WTC11 (cell line): ENCODE results near the gene RIMBP2. TPM values are rescaled to one million over a fixed set of nuclear protein-coding genes. Genes with fewer than 3 reads are reported as not detected.

Experiments
- ATAC-seq: fragments of 200-7000 bp; cut with Tn5 transposase; 2 replicates; pipeline ENCODE4 v1.10.0; 2021; ENCODE audit warnings: mild to moderate bottlenecking, moderate library complexity
- CTCF ChIA-PET: fragments of 300-600 bp; sonication (Branson Sonifier 250); formaldehyde crosslinking; loops from one replicate; lab custom pipeline; 2021; ENCODE audit warnings: antibody characterized with exemption; lab: Charles Lee
- POLR2A ChIA-PET: fragments of 350-600 bp; sonication (Branson Sonifier 250); formaldehyde crosslinking; loops from one replicate; lab custom pipeline; 2021; ENCODE audit warnings: antibody characterized with exemption; lab: Charles Lee
- DNase-seq: peaks from one replicate; pipeline ENCODE4 v3.0.0; 2021; ENCODE audit warnings: low spot score
- H3K27ac Mint-ChIP-seq: 2 replicates; pipeline ENCODE4 v1.8.0; 2021; ENCODE audit warnings: mixed read lengths
- H3K27me3 Mint-ChIP-seq: 2 replicates; pipeline ENCODE4 v1.8.0; 2021; ENCODE audit warnings: low read depth, mild to moderate bottlenecking, moderate library complexity, mixed read lengths
- H3K36me3 Mint-ChIP-seq: 2 replicates; pipeline ENCODE4 v1.8.0; 2021; ENCODE audit warnings: mixed read lengths
- H3K4me1 Mint-ChIP-seq: 2 replicates; pipeline ENCODE4 v1.8.0; 2022; ENCODE audit warnings: mixed read lengths
- H3K4me3 Mint-ChIP-seq: 2 replicates; pipeline ENCODE4 v1.8.0; 2021; ENCODE audit warnings: mild to moderate bottlenecking, moderate library complexity, mixed read lengths
- H3K9me3 Mint-ChIP-seq: 2 replicates; pipeline ENCODE4 v1.8.0; 2021; ENCODE audit warnings: mixed read lengths
- ATF1 ChIP-seq: sonication (generic); formaldehyde crosslinking; IDR thresholded peaks from 2 replicates; pipeline ENCODE4 v1.8.1; 2023; ENCODE audit warnings: mild to moderate bottlenecking, moderate library complexity, missing genetic modification reagents
- ELF4 ChIP-seq: sonication (generic); formaldehyde crosslinking; IDR thresholded peaks from 2 replicates; pipeline ENCODE4 v1.8.1; 2022; ENCODE audit warnings: low read depth, mild to moderate bottlenecking, moderate library complexity, missing genetic modification reagents
- ESRRA ChIP-seq: sonication (generic); formaldehyde crosslinking; IDR thresholded peaks from 2 replicates; pipeline ENCODE4 v1.8.1; 2022; ENCODE audit warnings: mild to moderate bottlenecking, missing genetic modification reagents, borderline replicate concordance
- FOXK1 ChIP-seq: sonication (generic); formaldehyde crosslinking; IDR thresholded peaks from 2 replicates; pipeline ENCODE4 v1.8.0; 2022; ENCODE audit warnings: mild to moderate bottlenecking, moderate library complexity, missing genetic modification reagents
- FOXP1 ChIP-seq: sonication (generic); formaldehyde crosslinking; IDR thresholded peaks from 2 replicates; pipeline ENCODE4 v1.8.0; 2022; ENCODE audit warnings: missing genetic modification reagents, mild to moderate bottlenecking, moderate library complexity, borderline replicate concordance
- KAT7 ChIP-seq: sonication (generic); formaldehyde crosslinking; IDR thresholded peaks from 2 replicates; pipeline ENCODE4 v1.8.1; 2023; ENCODE audit warnings: missing genetic modification reagents, mild to moderate bottlenecking, borderline replicate concordance
- NFATC4 ChIP-seq: fragments of 250-450 bp; sonication (Bioruptor Pico); IDR thresholded peaks from 2 replicates; pipeline ENCODE4 v1.9.0; 2021; ENCODE audit warnings: mild to moderate bottlenecking
- NFYB ChIP-seq: sonication (generic); formaldehyde crosslinking; conservative IDR thresholded peaks from 2 replicates; pipeline ENCODE4 v1.8.0; 2022; ENCODE audit warnings: low read depth, missing genetic modification reagents
- NR1H2 ChIP-seq: sonication (generic); formaldehyde crosslinking; IDR thresholded peaks from 2 replicates; pipeline ENCODE4 v1.9.0; 2021; ENCODE audit warnings: mild to moderate bottlenecking, moderate library complexity, missing genetic modification reagents
- PRRX2 ChIP-seq: fragments of 250-450 bp; sonication (Bioruptor Pico); IDR thresholded peaks from 2 replicates; pipeline ENCODE4 v1.8.0; 2021; ENCODE audit warnings: mild to moderate bottlenecking
- RORB ChIP-seq: fragments of 250-450 bp; sonication (Bioruptor Pico); IDR thresholded peaks from 2 replicates; pipeline ENCODE4 v1.9.0; 2021; ENCODE audit warnings: mild to moderate bottlenecking
- TP53 ChIP-seq: sonication (generic); formaldehyde crosslinking; IDR thresholded peaks from 2 replicates; pipeline ENCODE4 v1.8.1; 2023; ENCODE audit warnings: mild to moderate bottlenecking, missing genetic modification reagents
- ZBTB21 ChIP-seq: sonication (generic); formaldehyde crosslinking; IDR thresholded peaks from 2 replicates; pipeline ENCODE4 v1.8.1; 2023; ENCODE audit warnings: mild to moderate bottlenecking, missing genetic modification reagents, borderline replicate concordance
- ZNF121 ChIP-seq: sonication (generic); formaldehyde crosslinking; IDR thresholded peaks from 2 replicates; pipeline ENCODE4 v1.8.0; 2023; ENCODE audit warnings: missing genetic modification reagents
- ZNF219 ChIP-seq: sonication (generic); formaldehyde crosslinking; IDR thresholded peaks from 2 replicates; pipeline ENCODE4 v1.8.0; 2023; ENCODE audit warnings: missing genetic modification reagents, mild to moderate bottlenecking, borderline replicate concordance
- ZNF416 ChIP-seq: fragments of 250-450 bp; sonication (Bioruptor Pico); IDR thresholded peaks from 2 replicates; pipeline ENCODE4 v1.9.0; 2021; ENCODE audit warnings: mild to moderate bottlenecking, inconsistent platforms
- total RNA-seq: library from RNA; stranded (reverse); gene quantifications from 3 replicates; pipeline ENCODE4 v1.2.3, GENCODE V29; 2021
- TF ChIP-seq, protein P1 (sequence below): fragments of 250-450 bp; sonication (Bioruptor Pico); IDR thresholded peaks from 2 replicates; pipeline ENCODE4 v2.1.2; 2022; ENCODE audit warnings: mild to moderate bottlenecking, moderate library complexity
- TF ChIP-seq, protein P2 (sequence below): sonication (generic); formaldehyde crosslinking; IDR thresholded peaks from 2 replicates; pipeline ENCODE4 v1.8.0; 2023; ENCODE audit warnings: missing genetic modification reagents, mild to moderate bottlenecking, borderline replicate concordance
- TF ChIP-seq, protein P3 (sequence below): sonication (generic); formaldehyde crosslinking; IDR thresholded peaks from 2 replicates; pipeline ENCODE4 v1.8.0; 2022; ENCODE audit warnings: mild to moderate bottlenecking, missing genetic modification reagents
- TF ChIP-seq, protein P4 (sequence below): sonication (generic); formaldehyde crosslinking; conservative IDR thresholded peaks from 2 replicates; pipeline ENCODE4 v1.8.1; 2023; ENCODE audit warnings: mild to moderate bottlenecking, low read depth, missing genetic modification reagents, moderate library complexity
- TF ChIP-seq, protein P5 (sequence below): sonication (generic); formaldehyde crosslinking; IDR thresholded peaks from 2 replicates; pipeline ENCODE4 v1.8.1; 2023; ENCODE audit warnings: mild to moderate bottlenecking, missing genetic modification reagents, borderline replicate concordance
- TF ChIP-seq, protein P6 (sequence below): sonication (generic); formaldehyde crosslinking; IDR thresholded peaks from 2 replicates; pipeline ENCODE4 v1.8.1; 2023; ENCODE audit warnings: mild to moderate bottlenecking, moderate library complexity, missing genetic modification reagents

The RIMBP2 gene
- total RNA-seq, 1 experiment from 2014 or later = 2.6 TPM

DNA sequence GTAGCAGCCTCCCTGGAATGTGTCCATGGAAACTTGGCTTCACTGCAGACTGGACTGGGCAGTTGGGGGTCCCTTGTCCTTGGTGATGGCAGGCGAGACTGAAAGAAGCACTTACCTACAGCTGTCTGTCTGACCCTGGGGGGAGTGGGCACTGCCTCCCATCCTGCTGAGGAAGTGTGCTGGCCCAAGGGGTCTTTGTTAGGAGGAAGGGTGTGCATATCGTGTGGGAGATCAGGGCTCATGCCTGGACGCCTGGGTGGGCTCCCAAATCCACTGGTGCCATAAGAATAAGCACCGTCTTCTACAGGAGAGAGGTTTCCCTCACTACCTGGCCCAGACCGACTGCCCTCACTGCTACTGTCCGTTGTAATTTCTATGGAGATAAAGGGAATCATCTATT lies 297.0 kb downstream of the RIMBP2 start:
- no peak for DNase-seq
- ATAC-seq = no peak
- POLR2A ChIA-PET = no interaction called here
- Mint-ChIP-seq H3K4me3 (no peak overlapping the region), H3K27ac (no peak overlapping the region), H3K4me1 (0 out of 2 replicates have a peak, but pooled peaks cover 3% of the 10 kb centered on the region), H3K36me3 (no peaks in the 10 kb centered on the region), H3K27me3 (no peaks in the 10 kb centered on the region), H3K9me3 (no peaks in the 10 kb centered on the region)
- CTCF ChIA-PET = no interaction called here
- TF ChIP-seq, protein P1, sequence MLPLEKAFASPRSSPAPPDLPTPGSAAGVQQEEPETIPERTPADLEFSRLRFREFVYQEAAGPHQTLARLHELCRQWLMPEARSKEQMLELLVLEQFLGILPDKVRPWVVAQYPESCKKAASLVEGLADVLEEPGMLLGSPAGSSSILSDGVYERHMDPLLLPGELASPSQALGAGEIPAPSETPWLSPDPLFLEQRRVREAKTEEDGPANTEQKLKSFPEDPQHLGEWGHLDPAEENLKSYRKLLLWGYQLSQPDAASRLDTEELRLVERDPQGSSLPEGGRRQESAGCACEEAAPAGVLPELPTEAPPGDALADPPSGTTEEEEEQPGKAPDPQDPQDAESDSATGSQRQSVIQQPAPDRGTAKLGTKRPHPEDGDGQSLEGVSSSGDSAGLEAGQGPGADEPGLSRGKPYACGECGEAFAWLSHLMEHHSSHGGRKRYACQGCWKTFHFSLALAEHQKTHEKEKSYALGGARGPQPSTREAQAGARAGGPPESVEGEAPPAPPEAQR (CRISPR knock-in tag) = no peak
- no peak for TF ChIP-seq FOXP1 (CRISPR knock-in tag)
- TF ChIP-seq, protein P2, sequence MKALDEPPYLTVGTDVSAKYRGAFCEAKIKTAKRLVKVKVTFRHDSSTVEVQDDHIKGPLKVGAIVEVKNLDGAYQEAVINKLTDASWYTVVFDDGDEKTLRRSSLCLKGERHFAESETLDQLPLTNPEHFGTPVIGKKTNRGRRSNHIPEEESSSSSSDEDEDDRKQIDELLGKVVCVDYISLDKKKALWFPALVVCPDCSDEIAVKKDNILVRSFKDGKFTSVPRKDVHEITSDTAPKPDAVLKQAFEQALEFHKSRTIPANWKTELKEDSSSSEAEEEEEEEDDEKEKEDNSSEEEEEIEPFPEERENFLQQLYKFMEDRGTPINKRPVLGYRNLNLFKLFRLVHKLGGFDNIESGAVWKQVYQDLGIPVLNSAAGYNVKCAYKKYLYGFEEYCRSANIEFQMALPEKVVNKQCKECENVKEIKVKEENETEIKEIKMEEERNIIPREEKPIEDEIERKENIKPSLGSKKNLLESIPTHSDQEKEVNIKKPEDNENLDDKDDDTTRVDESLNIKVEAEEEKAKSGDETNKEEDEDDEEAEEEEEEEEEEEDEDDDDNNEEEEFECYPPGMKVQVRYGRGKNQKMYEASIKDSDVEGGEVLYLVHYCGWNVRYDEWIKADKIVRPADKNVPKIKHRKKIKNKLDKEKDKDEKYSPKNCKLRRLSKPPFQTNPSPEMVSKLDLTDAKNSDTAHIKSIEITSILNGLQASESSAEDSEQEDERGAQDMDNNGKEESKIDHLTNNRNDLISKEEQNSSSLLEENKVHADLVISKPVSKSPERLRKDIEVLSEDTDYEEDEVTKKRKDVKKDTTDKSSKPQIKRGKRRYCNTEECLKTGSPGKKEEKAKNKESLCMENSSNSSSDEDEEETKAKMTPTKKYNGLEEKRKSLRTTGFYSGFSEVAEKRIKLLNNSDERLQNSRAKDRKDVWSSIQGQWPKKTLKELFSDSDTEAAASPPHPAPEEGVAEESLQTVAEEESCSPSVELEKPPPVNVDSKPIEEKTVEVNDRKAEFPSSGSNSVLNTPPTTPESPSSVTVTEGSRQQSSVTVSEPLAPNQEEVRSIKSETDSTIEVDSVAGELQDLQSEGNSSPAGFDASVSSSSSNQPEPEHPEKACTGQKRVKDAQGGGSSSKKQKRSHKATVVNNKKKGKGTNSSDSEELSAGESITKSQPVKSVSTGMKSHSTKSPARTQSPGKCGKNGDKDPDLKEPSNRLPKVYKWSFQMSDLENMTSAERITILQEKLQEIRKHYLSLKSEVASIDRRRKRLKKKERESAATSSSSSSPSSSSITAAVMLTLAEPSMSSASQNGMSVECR (CRISPR knock-in tag) = no peak
- TF ChIP-seq FOXK1 (CRISPR knock-in tag) = no peak
- no peak for TF ChIP-seq ESRRA (CRISPR knock-in tag)
- no peak for TF ChIP-seq ZNF416 (CRISPR knock-in tag)
- no peak for TF ChIP-seq KAT7 (CRISPR knock-in tag)
- TF ChIP-seq, protein P3, sequence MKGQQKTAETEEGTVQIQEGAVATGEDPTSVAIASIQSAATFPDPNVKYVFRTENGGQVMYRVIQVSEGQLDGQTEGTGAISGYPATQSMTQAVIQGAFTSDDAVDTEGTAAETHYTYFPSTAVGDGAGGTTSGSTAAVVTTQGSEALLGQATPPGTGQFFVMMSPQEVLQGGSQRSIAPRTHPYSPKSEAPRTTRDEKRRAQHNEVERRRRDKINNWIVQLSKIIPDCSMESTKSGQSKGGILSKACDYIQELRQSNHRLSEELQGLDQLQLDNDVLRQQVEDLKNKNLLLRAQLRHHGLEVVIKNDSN = no peak
- TF ChIP-seq ZBTB21 (CRISPR knock-in tag) = no peak
- TF ChIP-seq PRRX2 (CRISPR knock-in tag) = no peak
- TF ChIP-seq ELF4 = no peak
- TF ChIP-seq, protein P4, sequence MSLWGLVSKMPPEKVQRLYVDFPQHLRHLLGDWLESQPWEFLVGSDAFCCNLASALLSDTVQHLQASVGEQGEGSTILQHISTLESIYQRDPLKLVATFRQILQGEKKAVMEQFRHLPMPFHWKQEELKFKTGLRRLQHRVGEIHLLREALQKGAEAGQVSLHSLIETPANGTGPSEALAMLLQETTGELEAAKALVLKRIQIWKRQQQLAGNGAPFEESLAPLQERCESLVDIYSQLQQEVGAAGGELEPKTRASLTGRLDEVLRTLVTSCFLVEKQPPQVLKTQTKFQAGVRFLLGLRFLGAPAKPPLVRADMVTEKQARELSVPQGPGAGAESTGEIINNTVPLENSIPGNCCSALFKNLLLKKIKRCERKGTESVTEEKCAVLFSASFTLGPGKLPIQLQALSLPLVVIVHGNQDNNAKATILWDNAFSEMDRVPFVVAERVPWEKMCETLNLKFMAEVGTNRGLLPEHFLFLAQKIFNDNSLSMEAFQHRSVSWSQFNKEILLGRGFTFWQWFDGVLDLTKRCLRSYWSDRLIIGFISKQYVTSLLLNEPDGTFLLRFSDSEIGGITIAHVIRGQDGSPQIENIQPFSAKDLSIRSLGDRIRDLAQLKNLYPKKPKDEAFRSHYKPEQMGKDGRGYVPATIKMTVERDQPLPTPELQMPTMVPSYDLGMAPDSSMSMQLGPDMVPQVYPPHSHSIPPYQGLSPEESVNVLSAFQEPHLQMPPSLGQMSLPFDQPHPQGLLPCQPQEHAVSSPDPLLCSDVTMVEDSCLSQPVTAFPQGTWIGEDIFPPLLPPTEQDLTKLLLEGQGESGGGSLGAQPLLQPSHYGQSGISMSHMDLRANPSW (CRISPR knock-in tag) = no peak
- TF ChIP-seq ATF1 (CRISPR knock-in tag) = no peak

DNA sequence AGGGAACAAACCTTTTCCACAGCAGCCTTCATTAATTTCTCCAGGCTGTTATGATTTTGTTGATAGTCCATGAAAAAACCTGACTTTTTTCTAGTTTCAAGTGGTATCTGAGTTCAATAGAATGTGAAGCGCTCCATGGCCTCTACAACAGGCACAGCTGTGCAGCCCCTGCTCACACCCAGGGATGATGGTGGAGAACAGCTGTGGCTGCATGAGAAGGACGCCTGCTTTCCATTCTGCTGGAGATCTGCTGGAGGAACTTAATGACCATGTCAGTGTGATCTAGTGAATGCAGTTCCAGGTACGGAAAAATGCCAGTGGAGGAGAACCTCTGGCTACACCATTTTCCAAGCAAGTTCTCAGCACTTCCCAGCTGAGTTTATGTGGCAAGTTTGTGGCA lies 297.8 kb downstream of the RIMBP2 start:
- no peak overlapping the region for H3K4me3 Mint-ChIP-seq
- no peak overlapping the region for H3K27ac Mint-ChIP-seq
- H3K36me3 Mint-ChIP-seq = no peaks in the 10 kb centered on the region
- ATAC-seq (no peak), DNase-seq (no peak)
- H3K27me3 Mint-ChIP-seq = no peaks in the 10 kb centered on the region
- H3K9me3 Mint-ChIP-seq = no peaks in the 10 kb centered on the region
- ChIA-PET CTCF (no interaction called here), POLR2A (no interaction called here)
- no peaks in the 10 kb centered on the region for H3K4me1 Mint-ChIP-seq
- TF ChIP-seq NFATC4 (CRISPR knock-in tag) = no peak
- TF ChIP-seq ZNF121 (CRISPR knock-in tag) = no peak
- TF ChIP-seq ZNF219 (CRISPR knock-in tag) = no peak
- TF ChIP-seq NFYB (CRISPR knock-in tag) = no peak
- TF ChIP-seq, protein P5, sequence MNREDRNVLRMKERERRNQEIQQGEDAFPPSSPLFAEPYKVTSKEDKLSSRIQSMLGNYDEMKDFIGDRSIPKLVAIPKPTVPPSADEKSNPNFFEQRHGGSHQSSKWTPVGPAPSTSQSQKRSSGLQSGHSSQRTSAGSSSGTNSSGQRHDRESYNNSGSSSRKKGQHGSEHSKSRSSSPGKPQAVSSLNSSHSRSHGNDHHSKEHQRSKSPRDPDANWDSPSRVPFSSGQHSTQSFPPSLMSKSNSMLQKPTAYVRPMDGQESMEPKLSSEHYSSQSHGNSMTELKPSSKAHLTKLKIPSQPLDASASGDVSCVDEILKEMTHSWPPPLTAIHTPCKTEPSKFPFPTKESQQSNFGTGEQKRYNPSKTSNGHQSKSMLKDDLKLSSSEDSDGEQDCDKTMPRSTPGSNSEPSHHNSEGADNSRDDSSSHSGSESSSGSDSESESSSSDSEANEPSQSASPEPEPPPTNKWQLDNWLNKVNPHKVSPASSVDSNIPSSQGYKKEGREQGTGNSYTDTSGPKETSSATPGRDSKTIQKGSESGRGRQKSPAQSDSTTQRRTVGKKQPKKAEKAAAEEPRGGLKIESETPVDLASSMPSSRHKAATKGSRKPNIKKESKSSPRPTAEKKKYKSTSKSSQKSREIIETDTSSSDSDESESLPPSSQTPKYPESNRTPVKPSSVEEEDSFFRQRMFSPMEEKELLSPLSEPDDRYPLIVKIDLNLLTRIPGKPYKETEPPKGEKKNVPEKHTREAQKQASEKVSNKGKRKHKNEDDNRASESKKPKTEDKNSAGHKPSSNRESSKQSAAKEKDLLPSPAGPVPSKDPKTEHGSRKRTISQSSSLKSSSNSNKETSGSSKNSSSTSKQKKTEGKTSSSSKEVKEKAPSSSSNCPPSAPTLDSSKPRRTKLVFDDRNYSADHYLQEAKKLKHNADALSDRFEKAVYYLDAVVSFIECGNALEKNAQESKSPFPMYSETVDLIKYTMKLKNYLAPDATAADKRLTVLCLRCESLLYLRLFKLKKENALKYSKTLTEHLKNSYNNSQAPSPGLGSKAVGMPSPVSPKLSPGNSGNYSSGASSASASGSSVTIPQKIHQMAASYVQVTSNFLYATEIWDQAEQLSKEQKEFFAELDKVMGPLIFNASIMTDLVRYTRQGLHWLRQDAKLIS (CRISPR knock-in tag) = no peak
- TF ChIP-seq RORB (CRISPR knock-in tag) = no peak
- TF ChIP-seq, protein P6, sequence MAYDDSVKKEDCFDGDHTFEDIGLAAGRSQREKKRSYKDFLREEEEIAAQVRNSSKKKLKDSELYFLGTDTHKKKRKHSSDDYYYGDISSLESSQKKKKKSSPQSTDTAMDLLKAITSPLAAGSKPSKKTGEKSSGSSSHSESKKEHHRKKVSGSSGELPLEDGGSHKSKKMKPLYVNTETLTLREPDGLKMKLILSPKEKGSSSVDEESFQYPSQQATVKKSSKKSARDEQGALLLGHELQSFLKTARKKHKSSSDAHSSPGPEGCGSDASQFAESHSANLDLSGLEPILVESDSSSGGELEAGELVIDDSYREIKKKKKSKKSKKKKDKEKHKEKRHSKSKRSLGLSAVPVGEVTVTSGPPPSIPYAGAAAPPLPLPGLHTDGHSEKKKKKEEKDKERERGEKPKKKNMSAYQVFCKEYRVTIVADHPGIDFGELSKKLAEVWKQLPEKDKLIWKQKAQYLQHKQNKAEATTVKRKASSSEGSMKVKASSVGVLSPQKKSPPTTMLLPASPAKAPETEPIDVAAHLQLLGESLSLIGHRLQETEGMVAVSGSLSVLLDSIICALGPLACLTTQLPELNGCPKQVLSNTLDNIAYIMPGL = no peak
- no peak for TF ChIP-seq TP53
- no peak for TF ChIP-seq NR1H2
